ENCODE measurements around the gene BABAM2. TPM values are rescaled to one million over a fixed set of nuclear protein-coding genes. Genes with fewer than 3 reads are reported as not detected.

Gene BABAM2
- total RNA-seq, 1 experiment from 2014 or later: 43.5 TPM

- Mint-ChIP-seq H3K4me3 (ENCODE audit: low read depth, unreplicated experiment) (no peak overlapping the region), H3K9me3 (ENCODE audit: low read depth, unreplicated experiment) (no peaks in the 10 kb centered on the region), H3K27me3 (ENCODE audit: unreplicated experiment) (no peaks in the 10 kb centered on the region), H3K27ac (ENCODE audit: unreplicated experiment) (no peak overlapping the region), H3K4me1 (ENCODE audit: low read depth, unreplicated experiment) (no peaks in the 10 kb centered on the region), H3K36me3 (ENCODE audit: insufficient read depth, unreplicated experiment) (no peaks in the 10 kb centered on the region)
- no TSS peak for BruUV-seq (replicated peaks)
- intact Hi-C loops (cut with micrococcal nuclease; ENCODE audit: unreplicated experiment): no loop called here
- no peak for DNase-seq
- CTCF ChIA-PET: interaction anchor here (0.6 kb wide), 1 partner anchor 199 kb away, joined by 6 read pairs; no protein-coding TSS in a partner anchor
- TF ChIP-seq CTCF (IDR thresholded peaks at IDR 0.05; ENCODE audit: unreplicated experiment): no peak
Measured at GRCh38 chr2:28314968-28315367, 424.4 kb downstream of the BABAM2 start.

GRCh38 chr2:28316546-28317335 is 426.2 kb downstream of the BABAM2 start:
- H3K9me3 Mint-ChIP-seq (ENCODE audit: low read depth, unreplicated experiment): no peaks in the 10 kb centered on the region
- no peaks in the 10 kb centered on the region for H3K27me3 Mint-ChIP-seq (ENCODE audit: unreplicated experiment)
- H3K36me3 Mint-ChIP-seq (ENCODE audit: insufficient read depth, unreplicated experiment): no peaks in the 10 kb centered on the region
- H3K4me3 Mint-ChIP-seq (ENCODE audit: low read depth, unreplicated experiment): no peak overlapping the region
- H3K4me1 Mint-ChIP-seq (ENCODE audit: low read depth, unreplicated experiment): no peaks in the 10 kb centered on the region
- H3K27ac Mint-ChIP-seq (ENCODE audit: unreplicated experiment): no peak overlapping the region
- intact Hi-C loops (cut with micrococcal nuclease; ENCODE audit: unreplicated experiment): no loop called here
- CTCF ChIA-PET: no interaction called here
- DNase-seq: no peak
- no TSS peak for BruUV-seq (replicated peaks)
- TF ChIP-seq CTCF (IDR thresholded peaks at IDR 0.05; ENCODE audit: unreplicated experiment): no peak

- TF ChIP-seq CTCF (IDR thresholded peaks at IDR 0.05; ENCODE audit: unreplicated experiment): no peak
- CTCF ChIA-PET: no interaction called here
- no peaks in the 10 kb centered on the region for H3K4me1 Mint-ChIP-seq (ENCODE audit: low read depth, unreplicated experiment)
- H3K9me3 Mint-ChIP-seq (ENCODE audit: low read depth, unreplicated experiment): no peaks in the 10 kb centered on the region
- no peak for DNase-seq
- no peak overlapping the region for H3K27ac Mint-ChIP-seq (ENCODE audit: unreplicated experiment)
- no peak overlapping the region for H3K4me3 Mint-ChIP-seq (ENCODE audit: low read depth, unreplicated experiment)
- no peaks in the 10 kb centered on the region for H3K36me3 Mint-ChIP-seq (ENCODE audit: insufficient read depth, unreplicated experiment)
- H3K27me3 Mint-ChIP-seq (ENCODE audit: unreplicated experiment): no peaks in the 10 kb centered on the region
- no TSS peak for BruUV-seq (replicated peaks)
- intact Hi-C loops (cut with micrococcal nuclease; ENCODE audit: unreplicated experiment): no loop called here
Measured at GRCh38 chr2:28317390-28317789, 426.9 kb downstream of the BABAM2 start.

- H3K27ac Mint-ChIP-seq (ENCODE audit: unreplicated experiment): no peak overlapping the region
- no TSS peak for BruUV-seq (replicated peaks)
Measured at GRCh38 chr2:28318023-28318422, 427.5 kb downstream of the BABAM2 start.

More at GRCh38 chr2:28318023-28318422, 427.5 kb downstream of the BABAM2 start:
- no peak overlapping the region for H3K4me3 Mint-ChIP-seq (ENCODE audit: low read depth, unreplicated experiment)
- CTCF ChIA-PET: no interaction called here
- TF ChIP-seq CTCF (IDR thresholded peaks at IDR 0.05; ENCODE audit: unreplicated experiment): no peak
- DNase-seq: no peak
- intact Hi-C loops (cut with micrococcal nuclease; ENCODE audit: unreplicated experiment): no loop called here
- H3K36me3 Mint-ChIP-seq (ENCODE audit: insufficient read depth, unreplicated experiment): no peaks in the 10 kb centered on the region
- no peaks in the 10 kb centered on the region for H3K9me3 Mint-ChIP-seq (ENCODE audit: low read depth, unreplicated experiment)
- H3K27me3 Mint-ChIP-seq (ENCODE audit: unreplicated experiment): no peaks in the 10 kb centered on the region
- no peaks in the 10 kb centered on the region for H3K4me1 Mint-ChIP-seq (ENCODE audit: low read depth, unreplicated experiment)
